HepG2 (cell line): Measurements from ENCODE around the gene MAP3K7CL. TPM values are rescaled to one million over a fixed set of nuclear protein-coding genes. Genes with fewer than 3 reads are reported as not detected.

Experiments used
- ELF3 ChIP-seq: IDR thresholded peaks from 2 replicates; pipeline ENCODE4 v1.6.1; 2016; ENCODE audit warnings: missing genetic modification reagents, missing compliant biosample characterization
- FOXA1 ChIP-seq, 2 experiments: fragments of 450-650 bp in 1 of 2; sonication (generic) in 1 of 2; formaldehyde crosslinking in 1 of 2; IDR thresholded peaks; 2 replicates each; pipeline versions ENCODE4 v1.4.0 to v1.6.1; 2016 to 2020; ENCODE audit warnings: missing genetic modification reagents in 1 of 2
- FOXK1 ChIP-seq: sonication (generic); formaldehyde crosslinking; IDR thresholded peaks from 2 replicates; pipeline ENCODE4 v1.4.0; 2020; ENCODE audit warnings: low read depth, missing genetic modification reagents, borderline replicate concordance
- MED8 ChIP-seq: sonication (generic); formaldehyde crosslinking; IDR thresholded peaks from 2 replicates; pipeline ENCODE4 v1.8.1; 2023; ENCODE audit warnings: mild to moderate bottlenecking, missing genetic modification reagents; ENCODE audit not compliant: insufficient replicate concordance
- polyA plus RNA-seq, 8 experiments: library from polyadenylated mRNA; depleted of rRNA in 3 of 8; stranded (reverse) in 7 of 8; unstranded in 1 of 8; fragments of >200 nt; fragmentation: Illumina TruSeq in 4 of 8; extraction: Trizol in 4 of 8; gene quantifications; 2 replicates each; pipeline versions ENCODE4 v1.2.1 to v1.2.3, GENCODE V29; 2011 to 2016; ENCODE audit warnings: low read depth in 4 of 8, missing spikeins in 1 of 8, mixed read lengths in 1 of 8; ENCODE audit not compliant: insufficient read depth in 1 of 8
- total RNA-seq, 5 experiments: library from RNA; depleted of rRNA; stranded (reverse); fragments of >200 nt; fragmentation: Illumina TruSeq; extraction: Trizol; gene quantifications; 2 replicates each; pipeline ENCODE4 v1.2.3, GENCODE V29; 2016; ENCODE audit warnings: low read depth in 1 of 5
- TF ChIP-seq, protein P1 (sequence below): IDR thresholded peaks from 2 replicates; pipeline ENCODE4 v1.6.1; 2016; ENCODE audit warnings: missing biosample characterization, missing genetic modification reagents, low read depth
- TF ChIP-seq, protein P2 (sequence below): sonication (generic); formaldehyde crosslinking; IDR thresholded peaks from 2 replicates; pipeline ENCODE4 v1.4.0; 2020; ENCODE audit warnings: missing genetic modification reagents
- TF ChIP-seq, protein P3 (sequence below): IDR thresholded peaks from 2 replicates; pipeline ENCODE4 v1.6.1; 2016

The MAP3K7CL gene
- total and polyA plus RNA-seq, 2 of the 13 experiments (the other 11 are each of a cell fraction or from before 2014, with no cell fraction given), result 0.04 to 0.15 TPM

DNA sequence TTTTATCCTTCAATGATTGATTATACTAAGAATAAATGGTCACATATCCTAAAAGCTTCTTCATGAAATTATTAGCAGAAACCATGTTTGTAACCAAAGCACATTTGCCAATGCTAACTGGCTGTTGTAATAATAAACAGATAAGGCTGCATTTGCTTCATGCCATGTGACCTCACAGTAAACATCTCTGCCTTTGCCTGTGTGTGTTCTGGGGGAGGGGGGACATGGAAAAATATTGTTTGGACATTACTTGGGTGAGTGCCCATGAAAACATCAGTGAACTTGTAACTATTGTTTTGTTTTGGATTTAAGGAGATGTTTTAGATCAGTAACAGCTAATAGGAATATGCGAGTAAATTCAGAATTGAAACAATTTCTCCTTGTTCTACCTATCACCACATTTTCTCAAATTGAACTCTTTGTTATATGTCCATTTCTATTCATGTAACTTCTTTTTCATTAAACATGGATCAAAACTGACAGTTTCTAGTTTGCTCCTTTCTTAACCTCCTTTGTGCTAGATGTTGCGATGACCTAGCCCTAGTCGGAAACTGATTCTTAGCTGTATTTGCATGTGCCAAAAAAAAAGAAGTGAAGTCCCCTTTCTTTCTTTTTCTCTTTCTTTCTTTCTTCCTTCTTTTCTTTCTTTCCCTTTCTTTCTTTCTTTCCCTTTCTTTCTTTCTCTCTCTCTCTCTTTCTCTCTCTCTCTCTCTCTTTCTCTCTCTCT is 45.1 kb downstream of the MAP3K7CL start (continued):
- TF ChIP-seq, protein P1, sequence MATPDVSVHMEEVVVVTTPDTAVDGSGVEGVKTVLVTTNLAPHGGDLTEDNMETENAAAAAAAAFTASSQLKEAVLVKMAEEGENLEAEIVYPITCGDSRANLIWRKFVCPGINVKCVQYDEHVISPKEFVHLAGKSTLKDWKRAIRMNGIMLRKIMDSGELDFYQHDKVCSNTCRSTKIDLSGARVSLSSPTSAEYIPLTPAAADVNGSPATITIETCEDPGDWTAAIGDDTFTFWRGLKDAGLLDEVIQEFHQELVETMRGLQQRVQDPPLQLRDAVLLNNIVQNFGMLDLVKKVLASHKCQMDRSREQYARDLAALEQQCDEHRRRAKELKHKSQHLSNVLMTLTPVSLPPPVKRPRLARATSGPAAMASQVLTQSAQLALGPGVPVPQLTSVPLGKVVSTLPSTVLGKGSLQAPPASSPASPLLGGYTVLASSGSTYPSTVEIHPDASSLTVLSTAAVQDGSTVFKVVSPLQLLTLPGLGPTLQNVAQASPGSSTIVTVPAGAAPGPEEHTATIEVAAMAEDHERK (CRISPR knock-in tag), result no peak
- TF ChIP-seq FOXA1 (IDR thresholded peaks at IDR 0.05), result no peak
- 0 out of 2 replicates have a peak, but pooled peaks have one; percentile 22 for TF ChIP-seq FOXA1 (CRISPR knock-in tag; IDR thresholded peaks at IDR 0.05)
- TF ChIP-seq MED8 (CRISPR knock-in tag), result no peak
- TF ChIP-seq ELF3, result 0 out of 2 replicates have a peak, but pooled peaks have one; percentile 14
- TF ChIP-seq, protein P2, sequence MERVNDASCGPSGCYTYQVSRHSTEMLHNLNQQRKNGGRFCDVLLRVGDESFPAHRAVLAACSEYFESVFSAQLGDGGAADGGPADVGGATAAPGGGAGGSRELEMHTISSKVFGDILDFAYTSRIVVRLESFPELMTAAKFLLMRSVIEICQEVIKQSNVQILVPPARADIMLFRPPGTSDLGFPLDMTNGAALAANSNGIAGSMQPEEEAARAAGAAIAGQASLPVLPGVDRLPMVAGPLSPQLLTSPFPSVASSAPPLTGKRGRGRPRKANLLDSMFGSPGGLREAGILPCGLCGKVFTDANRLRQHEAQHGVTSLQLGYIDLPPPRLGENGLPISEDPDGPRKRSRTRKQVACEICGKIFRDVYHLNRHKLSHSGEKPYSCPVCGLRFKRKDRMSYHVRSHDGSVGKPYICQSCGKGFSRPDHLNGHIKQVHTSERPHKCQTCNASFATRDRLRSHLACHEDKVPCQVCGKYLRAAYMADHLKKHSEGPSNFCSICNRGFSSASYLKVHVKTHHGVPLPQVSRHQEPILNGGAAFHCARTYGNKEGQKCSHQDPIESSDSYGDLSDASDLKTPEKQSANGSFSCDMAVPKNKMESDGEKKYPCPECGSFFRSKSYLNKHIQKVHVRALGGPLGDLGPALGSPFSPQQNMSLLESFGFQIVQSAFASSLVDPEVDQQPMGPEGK, result peak; percentile 49; the same call in 1 of the 2 replicates
- TF ChIP-seq, protein P3, sequence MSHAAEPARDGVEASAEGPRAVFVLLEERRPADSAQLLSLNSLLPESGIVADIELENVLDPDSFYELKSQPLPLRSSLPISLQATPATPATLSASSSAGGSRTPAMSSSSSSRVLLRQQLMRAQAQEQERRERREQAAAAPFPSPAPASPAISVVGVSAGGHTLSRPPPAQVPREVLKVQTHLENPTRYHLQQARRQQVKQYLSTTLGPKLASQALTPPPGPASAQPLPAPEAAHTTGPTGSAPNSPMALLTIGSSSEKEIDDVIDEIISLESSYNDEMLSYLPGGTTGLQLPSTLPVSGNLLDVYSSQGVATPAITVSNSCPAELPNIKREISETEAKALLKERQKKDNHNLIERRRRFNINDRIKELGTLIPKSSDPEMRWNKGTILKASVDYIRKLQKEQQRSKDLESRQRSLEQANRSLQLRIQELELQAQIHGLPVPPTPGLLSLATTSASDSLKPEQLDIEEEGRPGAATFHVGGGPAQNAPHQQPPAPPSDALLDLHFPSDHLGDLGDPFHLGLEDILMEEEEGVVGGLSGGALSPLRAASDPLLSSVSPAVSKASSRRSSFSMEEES (CRISPR knock-in tag), result peak; percentile 75
- peak; percentile 52; the same call in 1 of the 2 replicates for TF ChIP-seq FOXK1 (CRISPR knock-in tag)
